Right cardiac atrium (tissue), 5 donors: ENCODE results near the gene GLI3. TPM values are rescaled to one million over a fixed set of nuclear protein-coding genes. Genes with fewer than 3 reads are reported as not detected.

Experiments
- ATAC-seq, 2 donors: fragments of 200-7000 bp; cut with Tn5 transposase; one replicate each; pipeline versions ENCODE4 v1.8.0 to v1.9.1; 2020; ENCODE audit warnings: moderate library complexity in 2 of 2, mild to moderate bottlenecking in 1 of 2
- DNase-seq, 3 donors: peaks; one replicate each; pipeline ENCODE4 v3.0.0-alpha.2; 2020
- H3K27ac ChIP-seq: one replicate; pipeline ENCODE4 v1.5.1; 2013; ENCODE audit warnings: mild to moderate bottlenecking, low read length, control low read depth, moderate library complexity
- H3K27me3 ChIP-seq: one replicate; pipeline ENCODE4 v1.6.1; 2013; ENCODE audit not compliant: control insufficient read depth, insufficient read depth
- H3K4me1 ChIP-seq: one replicate; pipeline ENCODE4 v1.6.1; 2013; ENCODE audit warnings: low read length; ENCODE audit not compliant: control insufficient read depth, insufficient read depth
- H3K4me3 ChIP-seq: one replicate; pipeline ENCODE4 v1.5.1; 2013; ENCODE audit warnings: low read length, control low read depth
- H3K9me3 ChIP-seq: one replicate; pipeline ENCODE4 v1.6.1; 2013; ENCODE audit warnings: low read length; ENCODE audit not compliant: control insufficient read depth
- WGBS: extraction: QIAGEN DNeasy Blood & Tissue Kit; methylation state at CpG from one replicate; pipeline ENCODE4 v1.1.7; 2013; 5-methylcytosine and 5-hydroxymethylcytosine counted together
- intact Hi-C, 4 donors: fragments of 100-400 bp; cut with DNase I; formaldehyde crosslinking; loops; one replicate each; pipeline versions ENCODE4 v1.11.0 to v1.14.0; 2022 to 2023
- polyA plus RNA-seq: library from polyadenylated mRNA; stranded (reverse); fragments of 200-250 nt; gene quantifications from one replicate; pipeline ENCODE4 v1.2.3, GENCODE V29; 2013
- total RNA-seq, 4 donors: library from RNA; stranded (reverse); fragmentation: NEBNext Ultra II Directional; extraction: Animal tissue kit (Norgen Biotek cat#: 25700); gene quantifications; one replicate each; pipeline ENCODE4 v1.2.1, GENCODE V29; 2021
- donor health status: healthy with polysubstance abuse.
- donor health status: DM: no; HTN: yes; CAD: no.
- donor health status: DM: no; HTN: no; CAD: no.
- donor health status: DM: no; HTN: yes; CAD: no; lungs with severe emphysema.
- donor health status: DM: yes; HTN: yes; CAD: no.

The GLI3 gene
- total and polyA plus RNA-seq, 5 donors: 0.50 to 3.5 (median 2.5) TPM

DNA sequence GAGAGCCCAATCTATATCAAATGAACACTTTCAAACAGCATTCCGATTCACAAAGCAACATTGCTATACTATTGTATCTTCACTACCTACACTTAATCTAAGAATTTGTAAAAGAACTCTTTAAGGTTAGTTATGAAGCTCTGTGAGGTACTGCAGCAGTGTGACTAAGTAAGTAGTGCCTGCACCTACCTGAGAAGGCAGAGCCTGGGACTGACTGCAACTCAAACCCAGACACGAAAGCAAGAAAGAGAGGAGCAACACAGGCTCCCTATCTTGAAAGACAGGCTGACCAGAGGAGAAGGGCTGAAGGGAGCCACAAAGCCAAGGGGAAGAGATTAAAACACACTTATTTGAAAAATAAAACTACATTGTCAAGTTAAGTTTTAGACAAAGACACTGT, 160.1 kb downstream of the GLI3 start:
- H3K27me3 ChIP-seq: no peaks in the 10 kb centered on the region
- H3K9me3 ChIP-seq: no peaks in the 10 kb centered on the region
- H3K4me1 ChIP-seq: no peaks in the 10 kb centered on the region
- no peak overlapping the region for H3K27ac ChIP-seq
- no peak overlapping the region for H3K4me3 ChIP-seq
- no peak for DNase-seq
- intact Hi-C loops: no loop called here
- no peak for ATAC-seq
- 97% methylated on average over 2 of the region's 2 CpGs for WGBS

DNA sequence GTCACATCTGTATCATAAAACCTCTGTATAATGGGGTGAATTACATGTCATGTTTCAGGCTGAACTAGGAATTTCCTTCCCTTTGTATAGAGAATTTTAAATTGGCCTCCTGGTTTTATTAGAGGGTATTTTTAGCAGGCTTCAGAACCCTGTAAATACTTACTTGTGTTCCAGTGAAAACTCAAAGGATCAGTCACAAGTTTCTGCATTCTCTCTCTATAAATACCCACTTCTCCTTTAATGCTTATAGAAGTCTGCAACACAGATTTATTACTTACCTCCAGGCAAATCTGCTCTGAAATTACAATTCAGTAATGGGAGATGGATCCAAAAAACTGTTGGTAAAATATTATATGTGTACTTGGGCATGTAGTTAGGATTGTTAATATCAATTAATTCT, 161.6 kb downstream of the GLI3 start:
- ATAC-seq (no peak), DNase-seq (no peak)
- Histone ChIP-seq H3K27me3 (no peaks in the 10 kb centered on the region), H3K9me3 (no peaks in the 10 kb centered on the region), H3K4me3 (no peak overlapping the region), H3K4me1 (no peaks in the 10 kb centered on the region), H3K27ac (no peak overlapping the region)
- intact Hi-C loops: no loop called here

DNA sequence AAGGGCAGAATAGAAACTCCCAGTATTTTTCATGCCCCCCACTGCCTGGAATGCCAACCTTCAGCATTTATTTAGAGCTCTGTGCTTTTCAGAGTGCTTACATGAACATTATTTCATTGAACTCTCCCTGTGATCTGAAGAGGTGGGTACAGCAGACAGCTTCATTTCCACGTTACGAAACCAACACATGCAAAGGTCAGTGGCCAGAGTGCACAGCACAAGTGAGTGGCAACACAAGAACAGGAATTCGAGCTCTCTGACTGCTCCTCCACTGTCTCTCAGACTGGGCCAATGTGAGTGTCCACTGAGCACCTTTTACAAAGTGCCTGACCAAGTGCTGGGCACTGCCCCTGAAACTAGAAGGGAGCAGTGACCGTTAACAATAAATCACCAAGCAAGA, 162.9 kb downstream of the GLI3 start:
- no peak for DNase-seq
- Histone ChIP-seq H3K27me3 (no peaks in the 10 kb centered on the region), H3K9me3 (no peaks in the 10 kb centered on the region), H3K27ac (no peak overlapping the region), H3K4me1 (no peaks in the 10 kb centered on the region), H3K4me3 (no peak overlapping the region)
- intact Hi-C loops: no loop called here
- ATAC-seq: no peak
- 90% methylated on average over 4 of the region's 4 CpGs for WGBS

DNA sequence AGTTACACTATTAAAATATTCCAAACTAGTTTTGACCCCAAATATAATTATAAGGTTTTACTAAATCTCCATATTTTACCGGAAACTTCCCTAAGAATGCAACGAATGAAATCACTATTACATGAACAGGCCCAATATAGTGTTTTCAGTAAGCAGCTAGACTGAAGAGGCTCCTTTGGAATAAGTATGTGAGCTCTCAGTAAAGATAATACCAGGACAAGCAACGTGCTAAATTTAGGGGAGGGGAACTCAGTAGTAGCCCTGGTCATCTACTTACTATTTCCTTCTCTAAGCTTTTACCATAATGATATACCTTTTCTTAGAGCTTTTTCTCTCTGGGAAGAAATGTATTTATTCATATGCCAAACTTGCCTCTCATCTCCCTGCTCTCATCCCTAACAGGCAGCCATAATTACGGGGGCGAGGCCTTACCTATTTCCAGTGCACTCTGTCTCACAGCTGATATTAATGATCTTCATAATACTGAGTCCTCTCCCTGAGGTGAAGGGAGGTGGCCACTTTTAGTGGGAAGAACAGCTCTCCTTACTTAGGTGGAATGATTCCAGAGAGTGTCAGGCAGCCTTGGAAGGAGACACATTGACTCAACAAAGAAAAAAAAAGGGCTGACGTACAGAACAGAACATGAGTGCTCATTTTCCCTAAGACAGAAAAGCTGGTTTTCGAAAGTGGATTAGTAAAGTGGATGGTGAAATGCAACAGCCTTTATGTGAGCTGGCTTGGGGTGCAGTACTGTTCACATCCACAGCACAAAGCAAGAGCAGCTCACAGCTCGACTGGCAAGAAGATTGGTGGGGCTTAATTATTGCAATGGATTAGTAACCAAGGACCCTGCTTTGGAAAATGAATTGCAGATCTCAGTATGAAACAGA, 165.4 kb downstream of the GLI3 start:
- Histone ChIP-seq H3K9me3 (no peaks in the 10 kb centered on the region), H3K27ac (no peak overlapping the region), H3K4me1 (no peaks in the 10 kb centered on the region), H3K27me3 (no peaks in the 10 kb centered on the region), H3K4me3 (no peak overlapping the region)
- DNase-seq (no peak), ATAC-seq (no peak)
- 80% methylated on average over 8 of the region's 8 CpGs for WGBS
- intact Hi-C loops: no loop called here

DNA sequence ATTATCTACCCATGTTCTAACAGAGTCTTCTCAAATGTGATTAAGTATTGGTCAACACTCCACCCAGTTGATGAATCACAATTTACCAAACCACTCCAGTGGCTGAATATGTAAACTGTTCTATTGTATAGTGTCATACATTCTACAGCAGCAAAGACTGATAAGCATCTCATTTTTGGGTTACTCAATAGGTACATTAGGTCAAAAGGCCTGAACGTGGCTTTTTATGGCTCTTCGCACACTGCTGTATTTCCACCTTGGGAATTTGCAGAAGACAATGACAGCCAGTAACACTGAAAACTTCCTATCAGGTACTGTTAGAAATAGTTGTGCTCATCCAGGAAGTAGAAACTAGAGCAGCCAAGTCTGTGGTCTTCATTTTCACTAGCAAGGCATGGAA, 166.9 kb downstream of the GLI3 start:
- H3K27ac ChIP-seq: no peak overlapping the region
- no peak for ATAC-seq
- WGBS: 91% methylated on average over 2 of the region's 2 CpGs
- H3K4me1 ChIP-seq: no peaks in the 10 kb centered on the region
- DNase-seq: no peak
- intact Hi-C loops: no loop called here
- H3K9me3 ChIP-seq: no peaks in the 10 kb centered on the region
- H3K27me3 ChIP-seq: no peaks in the 10 kb centered on the region
- H3K4me3 ChIP-seq: no peak overlapping the region

DNA sequence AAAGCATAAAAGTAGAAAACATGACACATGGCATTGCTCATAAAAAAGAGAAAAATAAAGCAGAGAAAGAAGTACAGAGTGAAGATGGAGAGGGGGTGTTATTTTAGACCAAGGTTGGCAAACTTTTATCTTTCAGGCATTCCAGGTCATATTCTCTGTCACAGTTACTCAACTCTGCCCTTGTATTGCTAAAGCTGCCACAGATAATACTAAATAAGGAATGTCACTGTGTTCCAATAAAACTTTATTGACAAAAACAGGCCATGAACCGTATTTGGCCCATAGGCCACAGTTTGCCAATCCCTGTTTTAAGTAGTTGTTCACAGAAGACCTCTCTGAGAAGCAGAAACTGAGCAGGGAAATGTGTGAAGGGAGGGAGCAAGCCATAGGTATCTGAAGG, 167.4 kb downstream of the GLI3 start:
- 97% methylated on average over 1 of the region's 1 CpG for WGBS
- intact Hi-C loops: no loop called here

DNA sequence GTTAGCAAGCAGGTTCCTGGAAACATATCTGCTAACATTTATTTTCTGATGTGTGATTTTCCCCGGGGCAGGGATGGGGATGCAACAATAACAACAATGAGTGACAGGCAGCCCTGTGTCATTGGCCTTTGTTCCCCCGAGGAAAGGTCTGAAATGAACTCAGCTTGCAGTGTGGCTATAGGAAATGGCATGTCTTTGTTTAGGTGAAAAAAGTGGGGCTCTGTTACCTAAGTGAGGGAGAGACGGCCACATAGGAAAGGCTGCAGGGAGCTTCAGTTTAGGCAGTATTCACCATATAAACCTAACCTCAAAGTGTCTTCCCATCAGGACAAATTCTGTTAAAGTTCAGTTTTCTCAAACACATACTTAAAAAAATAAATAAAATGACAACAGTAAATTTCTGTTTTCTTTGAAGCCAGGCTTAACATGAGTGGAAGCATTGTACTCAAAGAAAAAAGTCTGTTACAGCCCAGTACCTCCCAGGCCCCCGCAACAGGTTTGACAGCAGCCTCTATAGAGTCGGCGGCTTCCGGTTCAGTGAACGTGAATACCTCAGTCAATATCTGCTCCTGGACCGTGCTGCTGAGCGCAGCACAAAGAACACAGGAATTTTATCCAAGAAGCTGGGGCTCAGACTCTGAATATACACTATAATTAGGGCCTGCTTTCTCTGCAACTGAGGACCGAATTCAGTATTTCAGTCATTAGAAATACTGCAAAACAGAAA, 168.3 kb downstream of the GLI3 start:
- DNase-seq: no peak
- H3K27me3 ChIP-seq: no peaks in the 10 kb centered on the region
- intact Hi-C loops: no loop called here
- no peak overlapping the region for H3K4me3 ChIP-seq
- no peaks in the 10 kb centered on the region for H3K9me3 ChIP-seq
- H3K27ac ChIP-seq: no peak overlapping the region
- H3K4me1 ChIP-seq: no peaks in the 10 kb centered on the region
- no peak for ATAC-seq
- WGBS: 85% methylated on average over 11 of the region's 11 CpGs

More for the DNA sequence above, 167.4 kb downstream of the GLI3 start:
- no peak overlapping the region for H3K27ac ChIP-seq
- DNase-seq (no peak), ATAC-seq (no peak)
- no peak overlapping the region for H3K4me3 ChIP-seq
- H3K4me1 ChIP-seq: no peaks in the 10 kb centered on the region
- H3K9me3 ChIP-seq: no peaks in the 10 kb centered on the region
- no peaks in the 10 kb centered on the region for H3K27me3 ChIP-seq

DNA sequence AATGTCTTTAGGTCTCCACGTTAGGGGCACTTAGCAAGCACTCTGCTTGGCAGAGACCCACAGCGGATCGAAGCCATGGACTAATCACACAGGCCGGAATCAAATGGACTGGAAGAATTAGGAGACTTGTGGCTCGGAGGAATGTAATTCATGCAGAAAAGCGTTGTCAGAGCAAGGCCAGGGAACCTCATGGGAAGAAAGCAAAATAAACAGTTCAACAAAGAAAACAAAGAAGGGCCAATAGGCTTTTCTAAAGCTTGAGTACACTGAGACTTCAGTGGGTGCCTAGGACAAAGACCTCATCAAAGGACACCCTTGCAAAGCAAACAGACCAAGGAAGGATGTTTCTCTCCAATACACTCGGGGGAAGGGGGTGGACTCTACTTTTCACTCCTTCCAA, 171.1 kb downstream of the GLI3 start:
- 73% methylated on average over 7 of the region's 7 CpGs for WGBS
- Histone ChIP-seq H3K9me3 (no peaks in the 10 kb centered on the region), H3K27me3 (no peaks in the 10 kb centered on the region), H3K4me1 (no peaks in the 10 kb centered on the region), H3K27ac (no peak overlapping the region), H3K4me3 (no peak overlapping the region)
- intact Hi-C loops: no loop called here
- DNase-seq (no peak), ATAC-seq (no peak)

DNA sequence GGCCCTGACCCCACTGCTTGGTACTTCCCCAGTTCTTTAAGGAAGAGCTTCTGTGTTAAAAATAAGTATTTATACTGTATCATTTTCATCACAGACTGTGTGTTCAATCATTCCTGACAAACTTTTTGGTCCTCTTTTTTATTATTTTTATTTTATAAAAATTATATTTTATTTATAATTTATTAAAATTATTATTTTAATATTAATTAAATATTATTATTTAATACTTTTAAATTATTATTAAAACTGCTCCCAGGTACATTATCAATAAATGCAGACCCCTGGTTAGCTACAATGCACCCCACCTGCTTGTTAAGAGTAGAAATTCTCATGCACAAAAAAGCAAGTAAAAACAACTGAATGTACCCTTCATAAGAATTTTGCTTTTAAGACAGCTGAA, 172.0 kb downstream of the GLI3 start:
- H3K4me3 ChIP-seq: no peak overlapping the region
- intact Hi-C loops: no loop called here
- H3K4me1 ChIP-seq: no peaks in the 10 kb centered on the region
- DNase-seq (no peak), ATAC-seq (no peak)
- H3K9me3 ChIP-seq: no peaks in the 10 kb centered on the region
- H3K27ac ChIP-seq: no peak overlapping the region
- no peaks in the 10 kb centered on the region for H3K27me3 ChIP-seq

DNA sequence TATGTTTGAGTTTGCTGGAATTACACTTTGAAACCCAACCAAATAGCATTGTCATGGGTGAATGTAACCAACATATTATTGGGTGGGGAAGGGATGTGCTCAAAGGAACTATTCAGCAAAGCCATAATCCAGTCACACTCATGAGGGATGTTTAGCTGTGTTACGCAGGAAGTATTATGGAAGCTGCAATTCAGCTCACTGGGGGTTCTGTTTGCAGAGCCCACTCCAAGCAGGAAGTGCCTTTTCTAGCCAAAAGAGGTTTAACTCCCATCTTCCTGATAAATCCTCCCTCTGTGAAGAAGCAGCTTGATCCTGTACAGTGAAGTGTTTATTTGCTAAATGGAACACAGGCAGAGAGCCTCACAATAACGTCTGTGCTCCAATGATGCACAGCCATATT, 172.5 kb downstream of the GLI3 start:
- no peak for DNase-seq
- Histone ChIP-seq H3K4me3 (no peak overlapping the region), H3K27ac (no peak overlapping the region), H3K27me3 (no peaks in the 10 kb centered on the region), H3K4me1 (no peaks in the 10 kb centered on the region), H3K9me3 (no peaks in the 10 kb centered on the region)
- intact Hi-C loops: no loop called here
- 75% methylated on average over 2 of the region's 2 CpGs for WGBS
- ATAC-seq: no peak

DNA sequence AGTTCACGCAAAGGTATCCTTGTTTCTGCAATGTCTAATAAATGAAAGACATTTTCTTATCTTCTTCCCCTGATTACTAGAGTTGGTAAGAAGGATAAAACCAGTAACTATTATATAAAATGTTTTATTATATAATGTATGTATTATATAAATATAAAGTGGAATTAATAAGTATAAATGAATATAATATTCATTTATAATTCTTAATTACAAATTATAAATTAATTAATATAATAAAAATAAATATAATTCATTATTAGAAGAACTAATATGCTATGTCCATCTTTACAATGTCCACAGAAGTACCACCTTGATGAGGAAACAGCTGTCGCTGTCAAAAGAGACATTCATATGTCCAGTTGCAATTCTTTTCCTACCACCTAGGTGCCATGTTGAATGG, 177.7 kb downstream of the GLI3 start:
- H3K9me3 ChIP-seq: no peaks in the 10 kb centered on the region
- H3K27me3 ChIP-seq: no peaks in the 10 kb centered on the region
- WGBS: 74% methylated on average over 2 of the region's 2 CpGs
- no peak for DNase-seq
- ATAC-seq: no peak
- H3K4me1 ChIP-seq: no peaks in the 10 kb centered on the region
- no peak overlapping the region for H3K27ac ChIP-seq
- H3K4me3 ChIP-seq: no peak overlapping the region
- intact Hi-C loops: no loop called here
